ENCODE results near the gene TTLL1.

DNA sequence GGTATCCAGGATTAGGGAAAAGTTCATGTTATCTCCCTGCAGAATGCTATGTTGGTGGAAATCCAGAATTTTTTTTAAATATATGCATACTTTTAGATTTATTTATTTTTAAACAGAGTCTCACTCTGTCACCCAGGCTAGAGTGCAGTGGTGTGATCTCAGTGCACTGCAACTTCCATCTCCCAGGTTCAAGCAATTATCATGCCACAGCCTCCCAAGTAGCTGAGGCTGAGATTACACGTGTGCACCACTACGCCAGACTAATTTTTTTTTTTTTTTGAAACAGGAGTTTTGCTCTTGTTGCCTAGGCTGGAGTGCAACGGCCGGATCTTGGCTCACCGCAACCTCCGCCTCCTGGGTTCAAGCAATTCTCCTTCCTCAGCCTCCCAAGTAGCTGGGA is 76.8 kb downstream of the TTLL1 start:
- TF ChIP-seq POLR2AphosphoS5 (IDR thresholded peaks at IDR 0.05; ENCODE audit: low read depth, low read length) = no peak
- no peak for TF ChIP-seq TAF1 (IDR thresholded peaks at IDR 0.05; ENCODE audit: borderline replicate concordance, insufficient read depth, low read length)
- TF ChIP-seq, protein P1, sequence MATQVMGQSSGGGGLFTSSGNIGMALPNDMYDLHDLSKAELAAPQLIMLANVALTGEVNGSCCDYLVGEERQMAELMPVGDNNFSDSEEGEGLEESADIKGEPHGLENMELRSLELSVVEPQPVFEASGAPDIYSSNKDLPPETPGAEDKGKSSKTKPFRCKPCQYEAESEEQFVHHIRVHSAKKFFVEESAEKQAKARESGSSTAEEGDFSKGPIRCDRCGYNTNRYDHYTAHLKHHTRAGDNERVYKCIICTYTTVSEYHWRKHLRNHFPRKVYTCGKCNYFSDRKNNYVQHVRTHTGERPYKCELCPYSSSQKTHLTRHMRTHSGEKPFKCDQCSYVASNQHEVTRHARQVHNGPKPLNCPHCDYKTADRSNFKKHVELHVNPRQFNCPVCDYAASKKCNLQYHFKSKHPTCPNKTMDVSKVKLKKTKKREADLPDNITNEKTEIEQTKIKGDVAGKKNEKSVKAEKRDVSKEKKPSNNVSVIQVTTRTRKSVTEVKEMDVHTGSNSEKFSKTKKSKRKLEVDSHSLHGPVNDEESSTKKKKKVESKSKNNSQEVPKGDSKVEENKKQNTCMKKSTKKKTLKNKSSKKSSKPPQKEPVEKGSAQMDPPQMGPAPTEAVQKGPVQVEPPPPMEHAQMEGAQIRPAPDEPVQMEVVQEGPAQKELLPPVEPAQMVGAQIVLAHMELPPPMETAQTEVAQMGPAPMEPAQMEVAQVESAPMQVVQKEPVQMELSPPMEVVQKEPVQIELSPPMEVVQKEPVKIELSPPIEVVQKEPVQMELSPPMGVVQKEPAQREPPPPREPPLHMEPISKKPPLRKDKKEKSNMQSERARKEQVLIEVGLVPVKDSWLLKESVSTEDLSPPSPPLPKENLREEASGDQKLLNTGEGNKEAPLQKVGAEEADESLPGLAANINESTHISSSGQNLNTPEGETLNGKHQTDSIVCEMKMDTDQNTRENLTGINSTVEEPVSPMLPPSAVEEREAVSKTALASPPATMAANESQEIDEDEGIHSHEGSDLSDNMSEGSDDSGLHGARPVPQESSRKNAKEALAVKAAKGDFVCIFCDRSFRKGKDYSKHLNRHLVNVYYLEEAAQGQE (IDR thresholded peaks at IDR 0.05; ENCODE audit: insufficient read depth in 1 of 2, low read depth in 2 of 2, low read length in 2 of 2) = no peak

Measured in PFSK-1 (cell line).